Natural killer cell (primary cell): ENCODE measurements around the gene DEPP1. TPM values are rescaled to one million over a fixed set of nuclear protein-coding genes. Genes with fewer than 3 reads are reported as not detected.

Source experiments
- ATAC-seq, 3 donors: fragments of 150-1000 bp in 2 of 3; fragments of 200-7000 bp in 1 of 3; cut with Tn5 transposase; 1 replicate in 1 of 3; 2 replicates in 2 of 3; pipeline ENCODE4 v1.10.0; 2021; ENCODE audit warnings: mild to moderate bottlenecking in 2 of 3, moderate library complexity in 2 of 3
- DNase-seq, 2 donors: peaks; one replicate each; pipeline versions ENCODE4 v3.0.0 to v3.0.0-alpha.2; 2013 to 2021; ENCODE audit warnings: mixed read lengths in 1 of 2
- H3K27ac ChIP-seq: one replicate; pipeline ENCODE4 v1.5.1; 2013; ENCODE audit warnings: mild to moderate bottlenecking, low read length
- H3K27me3 ChIP-seq: one replicate; pipeline ENCODE4 v1.6.1; 2013; ENCODE audit warnings: low read length; ENCODE audit not compliant: control insufficient read depth, insufficient read depth
- H3K36me3 ChIP-seq: one replicate; pipeline ENCODE4 v1.6.1; 2013; ENCODE audit warnings: low read length; ENCODE audit not compliant: control insufficient read depth, insufficient read depth
- H3K4me1 ChIP-seq: one replicate; pipeline ENCODE4 v1.6.1; 2013; ENCODE audit warnings: low read length; ENCODE audit not compliant: control insufficient read depth, insufficient read depth
- H3K4me3 ChIP-seq: one replicate; pipeline ENCODE4 v1.5.1; 2013; ENCODE audit warnings: low read length
- H3K9me3 ChIP-seq: one replicate; pipeline ENCODE4 v1.6.1; 2013; ENCODE audit warnings: low read length; ENCODE audit not compliant: control insufficient read depth, insufficient read depth
- H3K27ac Mint-ChIP-seq, 2 donors: one replicate each; pipeline ENCODE4 v1.8.0; 2022; ENCODE audit warnings: mild to moderate bottlenecking in 2 of 2, mixed read lengths in 2 of 2, moderate library complexity in 1 of 2
- H3K27me3 Mint-ChIP-seq, 2 donors: one replicate each; pipeline ENCODE4 v1.8.0; 2022; ENCODE audit warnings: low read depth in 2 of 2, mixed read lengths in 2 of 2
- H3K36me3 Mint-ChIP-seq: one replicate; pipeline ENCODE4 v1.8.0; 2022; ENCODE audit warnings: mixed read lengths
- H3K4me1 Mint-ChIP-seq, 2 donors: one replicate each; pipeline ENCODE4 v1.8.0; 2022; ENCODE audit warnings: mixed read lengths in 2 of 2
- H3K4me3 Mint-ChIP-seq: one replicate; pipeline ENCODE4 v1.8.0; 2022; ENCODE audit warnings: mild to moderate bottlenecking, moderate library complexity, mixed read lengths
- H3K9me3 Mint-ChIP-seq, 2 donors: one replicate each; pipeline ENCODE4 v1.8.0; 2022; ENCODE audit warnings: mixed read lengths in 2 of 2
- WGBS: methylation state at CpG from one replicate; pipeline ENCODE4 v1.1.7; 2013; ENCODE audit warnings: missing lambda C conversion rate; ENCODE audit not compliant: insufficient coverage; 5-methylcytosine and 5-hydroxymethylcytosine counted together
- intact Hi-C: fragments of 100-400 bp; cut with micrococcal nuclease; formaldehyde crosslinking; loops from one replicate; pipeline ENCODE4 v1.14.2; 2022
- total RNA-seq, 4 donors: library from RNA; stranded (reverse); fragments of 120-200 nt in 1 of 4; gene quantifications; one replicate each; pipeline versions ENCODE4 v1.2.3 to v1.2.4, GENCODE V29; 2013 to 2022
- TF ChIP-seq, protein P1 (sequence below): fragments of 200-600 bp; IDR thresholded peaks from one replicate; pipeline ENCODE4 v1.8.0; 2022; ENCODE audit warnings: antibody characterized with exemption

DEPP1 gene
- total RNA-seq, 3 donors from 2014 or later (not counting 1 experiment from before 2014, with no cell fraction given): not detected

DNA sequence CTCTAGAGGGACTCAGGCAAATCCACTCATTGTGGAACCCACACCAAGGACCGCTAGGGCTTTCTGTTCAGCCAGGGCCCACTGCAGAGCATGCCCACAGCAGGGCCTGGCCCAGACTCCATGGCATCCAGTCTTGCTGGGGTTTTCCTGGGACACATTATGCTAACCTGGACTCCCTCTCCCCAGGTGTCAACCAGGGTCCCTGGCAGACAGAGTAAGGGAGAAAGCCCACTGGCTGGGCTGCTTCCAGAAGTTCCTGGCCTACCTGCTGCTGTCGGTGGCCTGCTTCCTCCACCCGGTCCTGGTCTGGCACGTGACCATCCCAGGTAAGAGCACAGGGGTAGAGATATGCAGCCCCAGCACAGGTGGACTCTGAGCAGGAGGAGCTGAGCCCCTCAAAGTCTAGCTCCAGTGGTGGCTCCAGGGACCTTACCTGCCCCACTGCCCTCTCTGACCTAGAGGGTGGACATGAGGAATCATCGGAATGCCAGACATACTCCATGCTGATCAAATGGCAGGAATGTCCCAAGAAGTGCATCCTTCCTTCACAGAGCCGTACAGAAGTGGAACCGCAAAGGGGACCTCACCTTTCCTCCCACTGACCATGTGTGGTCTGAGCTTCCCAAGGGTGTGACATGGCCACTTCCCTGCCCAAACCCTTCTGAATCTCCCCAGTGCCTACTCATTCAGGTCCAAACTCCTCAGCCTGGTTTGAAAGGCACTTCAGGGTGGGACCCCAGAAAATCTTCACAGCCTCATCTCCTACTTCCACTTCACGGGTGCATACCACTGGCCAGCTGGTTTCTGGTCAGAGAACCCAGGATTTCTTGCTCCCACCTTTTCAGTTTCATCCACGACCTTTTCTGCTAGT, 44.9 kb downstream of the DEPP1 start:
- peaks cover 30% of the 10 kb centered on the region for H3K4me1 ChIP-seq
- DNase-seq: no peak
- H3K27ac ChIP-seq: no peak overlapping the region
- Mint-ChIP-seq H3K36me3 (no peaks in the 10 kb centered on the region), H3K4me1 (peaks cover 23 to 37% of the 10 kb centered on the region in 2 donors), H3K4me3 (no peak overlapping the region), H3K27me3 (peaks cover 0 to 7% of the 10 kb centered on the region in 2 donors), H3K9me3 (no peaks in the 10 kb centered on the region), H3K27ac (no peak overlapping the region)
- no peak overlapping the region for H3K4me3 ChIP-seq
- ATAC-seq: no peak
- H3K9me3 ChIP-seq: no peaks in the 10 kb centered on the region
- TF ChIP-seq, protein P1, sequence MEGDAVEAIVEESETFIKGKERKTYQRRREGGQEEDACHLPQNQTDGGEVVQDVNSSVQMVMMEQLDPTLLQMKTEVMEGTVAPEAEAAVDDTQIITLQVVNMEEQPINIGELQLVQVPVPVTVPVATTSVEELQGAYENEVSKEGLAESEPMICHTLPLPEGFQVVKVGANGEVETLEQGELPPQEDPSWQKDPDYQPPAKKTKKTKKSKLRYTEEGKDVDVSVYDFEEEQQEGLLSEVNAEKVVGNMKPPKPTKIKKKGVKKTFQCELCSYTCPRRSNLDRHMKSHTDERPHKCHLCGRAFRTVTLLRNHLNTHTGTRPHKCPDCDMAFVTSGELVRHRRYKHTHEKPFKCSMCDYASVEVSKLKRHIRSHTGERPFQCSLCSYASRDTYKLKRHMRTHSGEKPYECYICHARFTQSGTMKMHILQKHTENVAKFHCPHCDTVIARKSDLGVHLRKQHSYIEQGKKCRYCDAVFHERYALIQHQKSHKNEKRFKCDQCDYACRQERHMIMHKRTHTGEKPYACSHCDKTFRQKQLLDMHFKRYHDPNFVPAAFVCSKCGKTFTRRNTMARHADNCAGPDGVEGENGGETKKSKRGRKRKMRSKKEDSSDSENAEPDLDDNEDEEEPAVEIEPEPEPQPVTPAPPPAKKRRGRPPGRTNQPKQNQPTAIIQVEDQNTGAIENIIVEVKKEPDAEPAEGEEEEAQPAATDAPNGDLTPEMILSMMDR: no peak
- intact Hi-C loops: no loop called here
- H3K27me3 ChIP-seq: no peaks in the 10 kb centered on the region
- no peaks in the 10 kb centered on the region for H3K36me3 ChIP-seq
- WGBS: 79% methylated on average over 9 of the region's 9 CpGs

DNA sequence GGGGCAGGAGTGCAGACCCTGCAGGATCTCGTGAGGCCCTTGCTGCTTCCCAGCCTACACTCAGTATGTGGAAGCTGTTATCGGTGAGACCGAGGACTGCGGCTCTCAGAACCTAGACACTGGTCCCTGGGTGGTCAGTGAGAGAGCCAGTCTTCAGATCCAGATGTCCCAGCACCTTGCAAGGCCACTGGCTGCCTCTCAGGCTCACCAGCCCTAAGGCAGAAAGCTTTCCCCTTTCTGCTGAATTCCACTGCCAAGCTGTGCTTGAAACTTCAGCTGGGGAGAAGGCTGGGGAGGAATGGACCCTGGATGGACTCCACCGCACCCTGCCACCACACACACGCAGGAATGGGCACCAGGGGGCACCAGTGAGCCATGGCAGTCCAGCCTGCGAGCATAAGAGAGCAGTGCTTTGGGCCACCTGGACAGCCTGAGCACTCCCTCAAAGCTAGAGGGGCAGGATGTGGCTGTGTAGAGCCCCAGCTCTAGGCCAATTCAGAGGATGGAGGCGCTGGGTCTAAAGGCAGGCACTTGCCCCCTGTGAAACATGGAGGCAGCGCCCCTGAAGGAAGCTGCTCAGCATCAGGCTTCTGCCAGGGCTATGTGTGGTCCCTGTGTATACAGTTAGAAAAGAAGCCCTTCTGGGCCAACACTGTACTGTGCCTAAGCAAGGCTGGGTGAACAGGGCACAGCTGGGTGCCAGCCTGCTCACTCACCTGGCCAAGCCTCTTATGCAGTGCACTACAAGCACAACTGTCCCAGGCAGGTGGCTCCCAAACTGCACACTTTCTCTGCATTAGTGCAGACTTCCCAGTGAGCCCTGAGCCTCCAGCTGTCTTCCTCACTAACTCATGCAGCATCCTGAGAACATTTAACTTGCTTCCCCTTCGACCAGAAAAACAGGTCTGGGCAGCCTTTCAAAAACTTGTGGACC, 45.8 kb downstream of the DEPP1 start:
- WGBS: 48% methylated on average over 10 of the region's 10 CpGs
- Mint-ChIP-seq H3K36me3 (no peaks in the 10 kb centered on the region), H3K4me3 (no peak overlapping the region), H3K27me3 (peaks cover 0 to 7% of the 10 kb centered on the region in 2 donors), H3K9me3 (no peaks in the 10 kb centered on the region), H3K27ac (no peak overlapping the region), H3K4me1 (peaks cover 23 to 37% of the 10 kb centered on the region in 2 donors)
- peak; percentile 92 to 99 (median 99) for ATAC-seq
- peak; percentile 84 to 86 for DNase-seq
- Histone ChIP-seq H3K36me3 (no peaks in the 10 kb centered on the region), H3K4me3 (no peak overlapping the region), H3K9me3 (no peaks in the 10 kb centered on the region), H3K27ac (no peak overlapping the region), H3K4me1 (peaks cover 30% of the 10 kb centered on the region), H3K27me3 (no peaks in the 10 kb centered on the region)
- TF ChIP-seq, protein P1: peak; percentile 97
- intact Hi-C loops: loop anchor here (1.0 kb wide), 1 partner anchor 43 kb away; no protein-coding TSS in a partner anchor

DNA sequence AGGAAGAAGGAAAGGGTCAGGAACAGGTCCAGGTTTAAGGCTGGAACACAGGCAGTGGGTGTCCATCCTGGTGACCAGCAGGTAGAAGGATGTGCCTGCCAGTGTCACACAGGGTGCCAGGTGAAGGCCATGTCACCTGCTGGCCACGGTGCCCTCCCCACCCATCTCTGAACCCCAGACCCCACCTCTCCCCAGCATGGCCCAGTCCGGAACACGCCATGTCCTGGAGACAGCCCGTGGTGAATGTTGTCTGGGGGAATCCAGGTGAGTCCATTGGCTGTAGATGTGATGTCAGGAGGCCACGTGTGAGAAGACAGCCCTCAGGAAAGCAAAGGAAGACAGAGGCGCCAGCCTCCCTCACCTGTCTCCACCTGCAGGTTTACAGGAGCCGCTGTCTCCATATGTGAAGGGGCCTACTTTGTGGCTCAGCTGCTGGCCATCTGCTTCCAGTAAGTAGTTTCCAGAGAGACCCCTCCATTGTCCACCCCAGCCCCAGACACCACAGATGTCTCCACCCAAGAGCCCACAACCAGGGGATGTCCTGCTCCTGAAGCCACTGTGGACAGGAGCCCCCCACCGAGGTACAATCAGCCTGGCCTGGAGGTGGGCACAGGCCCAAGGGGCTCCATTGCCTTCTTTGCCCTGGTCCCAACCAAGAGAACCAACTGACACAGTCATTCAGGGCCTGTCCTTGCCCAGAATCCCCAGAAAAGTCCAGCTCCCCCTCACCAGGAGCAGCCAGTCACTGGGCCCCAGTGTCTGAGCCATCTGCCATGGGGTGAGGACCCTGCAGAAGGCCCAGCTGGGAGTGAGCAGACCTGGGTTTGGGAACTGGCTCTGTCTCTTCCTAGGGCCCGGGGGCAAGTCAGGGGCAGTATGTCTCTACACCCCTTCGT, 46.7 kb downstream of the DEPP1 start:
- DNase-seq (no peak), ATAC-seq (no peak)
- Histone ChIP-seq H3K9me3 (no peaks in the 10 kb centered on the region), H3K27me3 (no peaks in the 10 kb centered on the region), H3K36me3 (no peaks in the 10 kb centered on the region), H3K4me1 (peaks cover 30% of the 10 kb centered on the region), H3K27ac (no peak overlapping the region), H3K4me3 (no peak overlapping the region)
- peaks cover 17 to 31% of the 10 kb centered on the region in 2 donors for H3K4me1 Mint-ChIP-seq
- TF ChIP-seq, protein P1: no peak
- H3K9me3 Mint-ChIP-seq: no peaks in the 10 kb centered on the region
- no peak overlapping the region for H3K27ac Mint-ChIP-seq
- intact Hi-C loops: loop anchor here (1.0 kb wide), 1 partner anchor 43 kb away; no protein-coding TSS in a partner anchor
- H3K4me3 Mint-ChIP-seq: no peak overlapping the region
- no peaks in the 10 kb centered on the region for H3K36me3 Mint-ChIP-seq
- H3K27me3 Mint-ChIP-seq: peaks cover 0 to 7% of the 10 kb centered on the region in 2 donors
- WGBS: 91% methylated on average over 9 of the region's 10 CpGs
